ENCODE results near the gene TYMS.

DNA sequence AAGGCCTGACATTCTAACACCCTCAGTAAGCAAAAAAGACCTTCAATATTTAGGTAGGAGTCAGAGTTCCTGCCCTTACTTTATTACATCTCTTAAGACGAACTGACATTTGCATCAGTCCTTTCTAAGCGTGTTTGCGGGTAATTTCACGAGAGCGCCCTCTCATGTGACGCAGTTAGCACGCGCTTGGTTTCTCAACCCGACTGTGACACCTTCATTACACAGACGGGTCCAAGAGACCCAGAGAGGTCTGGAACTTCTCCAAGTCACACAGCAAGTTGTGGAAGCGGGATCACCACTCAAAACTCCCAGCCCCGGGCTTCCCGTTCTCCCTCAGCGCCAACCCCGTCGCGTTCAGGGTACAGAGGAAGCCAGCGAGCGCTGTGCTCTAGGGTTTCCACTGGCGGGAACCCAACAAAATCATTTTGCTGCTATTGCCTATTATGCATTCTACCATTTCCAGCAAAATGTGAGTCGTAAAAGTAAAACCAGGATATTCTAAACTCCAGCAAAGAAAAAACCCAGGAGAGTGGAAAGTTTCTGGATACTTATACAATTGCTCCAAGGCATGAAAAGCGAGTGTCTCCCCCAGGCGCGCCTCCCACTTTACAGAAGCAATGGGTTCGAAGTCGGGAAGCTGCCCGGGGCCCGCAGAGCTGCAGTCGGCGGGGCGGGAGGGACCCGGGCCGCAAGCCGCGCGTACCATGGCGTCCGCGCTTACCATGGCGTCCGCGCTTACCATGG, 54.4 kb downstream of the TYMS start:
- no peak for TF ChIP-seq EZH2phosphoT487 (IDR thresholded peaks at IDR 0.05; ENCODE audit: insufficient read depth, low read depth)
- no peak for TF ChIP-seq EZH2 (IDR thresholded peaks at IDR 0.05; ENCODE audit: insufficient read depth, poor library complexity, severe bottlenecking)

Data from GM23248 (cell line).